B cell (primary cell): Measurements from ENCODE around the gene HIGD2A. TPM values are rescaled to one million over a fixed set of nuclear protein-coding genes. Genes with fewer than 3 reads are reported as not detected.
A peak's percentile ranks its signal among the peaks of the same experiment; 100 is the strongest.

Experiments used
- ATAC-seq: fragments of 200-7000 bp; cut with Tn5 transposase; one replicate; pipeline ENCODE4 v1.10.0; 2021; ENCODE audit warnings: low read depth, mild to moderate bottlenecking, moderate number of reproducible peaks, moderate library complexity
- CTCF ChIA-PET: fragments of 350-600 bp; sonication (Branson Sonifier 250); formaldehyde crosslinking; loops from one replicate; lab custom pipeline; 2021; ENCODE audit warnings: antibody characterized with exemption, inconsistent platforms; lab: Charles Lee
- POLR2A ChIA-PET: fragments of 350-600 bp; sonication (Branson Sonifier 250); formaldehyde crosslinking; loops from one replicate; lab custom pipeline; 2021; ENCODE audit warnings: antibody characterized with exemption; lab: Charles Lee
- DNase-seq: peaks from one replicate; pipeline ENCODE4 v3.0.0; 2013
- H2AFZ ChIP-seq: 2 replicates; pipeline ENCODE4 v1.6.1; 2012; ENCODE audit warnings: mild to moderate bottlenecking, low read depth, low read length; ENCODE audit not compliant: insufficient read depth, poor library complexity, severe bottlenecking
- H3K27ac ChIP-seq, 2 donors: 1 replicate in 1 of 2; 2 replicates in 1 of 2; pipeline ENCODE4 v1.5.1; 2012 to 2013; ENCODE audit warnings: low read length in 2 of 2, mild to moderate bottlenecking in 2 of 2, moderate library complexity in 1 of 2
- H3K27me3 ChIP-seq, 4 experiments: fragments of 200-600 bp in 1 of 4; sonication (generic) in 1 of 4; replicated peaks in 1 of 4; 1 replicate in 2 of 4; 2 replicates in 2 of 4; pipeline versions ENCODE4 v1.6.1 to v1.7.0; 2013 to 2016; ENCODE audit warnings: low read length in 3 of 4, mild to moderate bottlenecking in 2 of 4, mixed read lengths in 1 of 4, moderate library complexity in 1 of 4; ENCODE audit not compliant: insufficient read depth in 4 of 4, control insufficient read depth in 3 of 4; ENCODE audit errors: control extremely low read depth in 1 of 4
- H3K36me3 ChIP-seq, 2 experiments: replicated peaks in 1 of 2; 1 replicate in 1 of 2; 2 replicates in 1 of 2; pipeline versions ENCODE4 v1.6.1 to v1.7.1; 2013; ENCODE audit warnings: low read length in 1 of 2; ENCODE audit not compliant: insufficient read depth in 2 of 2, control insufficient read depth in 1 of 2; ENCODE audit errors: control extremely low read depth in 1 of 2, extremely low read depth in 1 of 2
- H3K4me1 ChIP-seq, 2 donors: fragments of 200-600 bp in 1 of 2; sonication (generic) in 1 of 2; 1 replicate in 1 of 2; 2 replicates in 1 of 2; pipeline versions ENCODE4 v1.5.1 to v1.6.1; 2013 to 2017; ENCODE audit warnings: low read length in 2 of 2; ENCODE audit not compliant: control insufficient read depth in 2 of 2, insufficient read depth in 2 of 2
- H3K4me2 ChIP-seq: replicated peaks from 2 replicates; pipeline ENCODE3; 2012; ENCODE audit warnings: mild to moderate bottlenecking, low read depth, low read length; ENCODE audit not compliant: poor library complexity, severe bottlenecking
- H3K4me3 ChIP-seq, 5 experiments: fragments of 200-600 bp in 1 of 5; sonication (generic) in 1 of 5; 1 replicate in 3 of 5; 2 replicates in 2 of 5; pipeline versions ENCODE4 v1.5.1 to v1.7.0; 2011 to 2016; ENCODE audit warnings: low read length in 4 of 5, mild to moderate bottlenecking in 4 of 5, low read depth in 2 of 5, control low read depth in 1 of 5, moderate library complexity in 1 of 5; ENCODE audit not compliant: insufficient read depth in 1 of 5; ENCODE audit errors: control extremely low read depth in 1 of 5, extremely low read depth in 1 of 5
- H3K79me2 ChIP-seq: fragments of 200-600 bp; sonication (generic); one replicate; pipeline ENCODE4 v1.6.0; 2016; ENCODE audit warnings: low read length; ENCODE audit not compliant: control insufficient read depth, insufficient read depth
- H3K9ac ChIP-seq: fragments of 200-600 bp; sonication (generic); 2 replicates; pipeline ENCODE4 v1.6.1; 2017; ENCODE audit warnings: mild to moderate bottlenecking, low read length, moderate library complexity
- H3K9me3 ChIP-seq, 3 donors: one replicate each; pipeline versions ENCODE4 v1.6.1 to v1.7.1; 2013; ENCODE audit warnings: low read length in 2 of 3; ENCODE audit not compliant: control insufficient read depth in 2 of 3, insufficient read depth in 1 of 3; ENCODE audit errors: control extremely low read depth in 1 of 3
- H4K20me1 ChIP-seq: 2 replicates; pipeline ENCODE4 v1.6.0; 2012; ENCODE audit warnings: mild to moderate bottlenecking, low read length; ENCODE audit not compliant: insufficient read depth, control insufficient read depth, poor library complexity, severe bottlenecking
- H3K27ac Mint-ChIP-seq: one replicate; pipeline ENCODE4 v1.8.0; 2021; ENCODE audit warnings: mixed read lengths
- H3K27me3 Mint-ChIP-seq: one replicate; pipeline ENCODE4 v1.8.0; 2021; ENCODE audit warnings: mixed read lengths
- H3K4me1 Mint-ChIP-seq: one replicate; pipeline ENCODE4 v1.8.0; 2021; ENCODE audit warnings: mixed read lengths
- H3K4me3 Mint-ChIP-seq: one replicate; pipeline ENCODE4 v1.8.0; 2021; ENCODE audit warnings: mixed read lengths
- H3K9me3 Mint-ChIP-seq: one replicate; pipeline ENCODE4 v1.8.0; 2022; ENCODE audit warnings: mixed read lengths; ENCODE audit not compliant: insufficient read depth
- EZH2 ChIP-seq: IDR thresholded peaks from 2 replicates; pipeline ENCODE4 v1.6.1; 2012; ENCODE audit warnings: borderline replicate concordance, low read depth, mild to moderate bottlenecking, moderate library complexity, low read length; ENCODE audit not compliant: insufficient read depth, poor library complexity, severe bottlenecking
- WGBS: methylation state at CpG from one replicate; pipeline ENCODE4 v1.1.5; 2013; ENCODE audit warnings: missing lambda C conversion rate; ENCODE audit not compliant: insufficient coverage; 5-methylcytosine and 5-hydroxymethylcytosine counted together
- intact Hi-C: fragments of 100-400 bp; cut with micrococcal nuclease; formaldehyde crosslinking; loops from one replicate; pipeline ENCODE4 v1.10.0; 2022
- polyA plus RNA-seq: library from polyadenylated mRNA; depleted of rRNA; stranded (reverse); fragments of >200 nt; gene quantifications from 2 replicates; pipeline ENCODE4 v1.2.3, GENCODE V29; 2012
- total RNA-seq, 2 donors: library from RNA; stranded (reverse); fragments of 120-200 nt in 1 of 2; gene quantifications; 1 replicate in 1 of 2; 2 replicates in 1 of 2; pipeline versions ENCODE4 v1.2.3 to v1.2.4, GENCODE V29; 2013 to 2022
- TF ChIP-seq, protein P1 (sequence below): fragments of 200-600 bp; IDR thresholded peaks from one replicate; pipeline ENCODE4 v1.8.0; 2022; ENCODE audit warnings: antibody characterized with exemption, mild to moderate bottlenecking

The HIGD2A gene
- total and polyA plus RNA-seq, 2 donors (not counting 1 experiment from before 2014, with no cell fraction given), result 80.1 to 212 TPM

DNA sequence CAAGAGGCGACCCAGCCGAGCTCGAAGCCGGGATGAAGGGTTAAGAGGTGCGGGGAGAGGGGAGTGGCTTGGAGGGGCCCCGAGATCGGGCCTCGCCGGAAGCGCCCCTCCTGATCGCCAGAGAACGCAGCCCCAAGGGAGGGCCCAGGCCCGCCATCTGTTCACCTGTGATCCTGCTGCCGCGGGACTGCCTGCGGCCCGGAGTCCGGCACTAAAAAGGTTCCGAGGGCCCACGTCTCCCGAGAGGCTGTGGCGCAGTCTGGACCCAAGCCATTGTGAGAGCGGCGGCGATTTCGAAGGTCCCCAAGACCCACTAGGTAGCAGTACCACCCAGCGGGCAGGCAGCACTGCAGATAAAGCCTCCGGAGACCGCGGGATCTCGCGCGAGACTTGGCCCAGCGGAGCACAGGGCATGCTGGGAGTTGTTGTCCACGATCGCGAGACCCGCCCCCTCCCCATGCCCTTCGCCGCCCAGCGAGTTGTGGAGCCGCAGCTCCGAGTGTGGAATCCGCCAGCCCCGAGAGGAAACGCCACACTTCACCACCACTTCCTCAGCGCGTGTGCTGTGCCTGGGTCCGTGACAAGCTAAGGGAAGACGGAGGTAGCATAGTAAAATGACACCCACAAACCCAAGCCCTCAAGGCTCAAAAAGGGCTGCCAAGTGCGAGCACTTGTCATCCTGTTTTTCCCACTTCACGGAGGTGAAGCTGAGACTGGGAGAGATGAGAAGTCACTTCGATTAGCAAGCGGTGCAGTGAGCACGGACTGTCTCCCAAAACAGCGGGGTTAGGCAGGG, 26.9 kb upstream of the HIGD2A start, which contains the start of gene KIAA1191:
KIAA1191 (minus strand) TSS at position 328 of the 796 bp plus-strand sequence. CDS start 2,256 bp downstream, outside the sequence.
- peak within 1 kb of the TSS; percentile 98 for H3K27ac Mint-ChIP-seq
- Histone ChIP-seq H3K4me3 (peak within 1 kb of the TSS; percentile 47 to 94 (median 82)), H3K27ac (peak within 1 kb of the TSS; percentile 77 to 92), H3K9me3 (no peaks in the 10 kb centered on the region), H4K20me1 (peaks cover 19% of the 10 kb centered on the region), H3K9ac (peak within 1 kb of the TSS; percentile 96), H2AFZ (peak within 1 kb of the TSS; percentile 88), H3K4me2 (peak within 1 kb of the TSS; percentile 85), H3K4me1 (peaks cover 21 to 36% of the 10 kb centered on the region in 2 donors), H3K36me3 (peaks cover 0 to 11% of the 10 kb centered on the region in 2 experiments), H3K79me2 (peaks cover 45% of the 10 kb centered on the region), H3K27me3 (no peaks in the 10 kb centered on the region)
- POLR2A ChIA-PET, result interaction anchor here (0.6 to 1.7 kb wide), 8 partner anchors 9 to 1065 kb away, joined by 3 to 11 read pairs (median 3); partner anchors contain the start of genes HIGD2A, NOP16 and RNF44
- H3K9me3 Mint-ChIP-seq, result no peaks in the 10 kb centered on the region
- 0% methylated on average over 43 of the region's 56 CpGs for WGBS
- intact Hi-C loops, result loop anchor here (1.0 to 5.0 kb wide), 6 partner anchors 28 to 181 kb away; partner anchors contain the start of genes CLTB, FAF2, RNF44 and SIMC1
- peak; percentile 87 for ATAC-seq
- H3K4me1 Mint-ChIP-seq, result peaks cover 42% of the 10 kb centered on the region
- CTCF ChIA-PET, result interaction anchor here (0.7 to 3.4 kb wide), 14 partner anchors 9 to 827 kb away, joined by 3 to 15 read pairs (median 4); partner anchors contain the start of genes CLTB, FAF2 and RNF44
- H3K27me3 Mint-ChIP-seq, result no peaks in the 10 kb centered on the region
- peak within 1 kb of the TSS; percentile 98 for H3K4me3 Mint-ChIP-seq
- DNase-seq, result peak; percentile 96
- no peak for TF ChIP-seq EZH2
- TF ChIP-seq, protein P1, sequence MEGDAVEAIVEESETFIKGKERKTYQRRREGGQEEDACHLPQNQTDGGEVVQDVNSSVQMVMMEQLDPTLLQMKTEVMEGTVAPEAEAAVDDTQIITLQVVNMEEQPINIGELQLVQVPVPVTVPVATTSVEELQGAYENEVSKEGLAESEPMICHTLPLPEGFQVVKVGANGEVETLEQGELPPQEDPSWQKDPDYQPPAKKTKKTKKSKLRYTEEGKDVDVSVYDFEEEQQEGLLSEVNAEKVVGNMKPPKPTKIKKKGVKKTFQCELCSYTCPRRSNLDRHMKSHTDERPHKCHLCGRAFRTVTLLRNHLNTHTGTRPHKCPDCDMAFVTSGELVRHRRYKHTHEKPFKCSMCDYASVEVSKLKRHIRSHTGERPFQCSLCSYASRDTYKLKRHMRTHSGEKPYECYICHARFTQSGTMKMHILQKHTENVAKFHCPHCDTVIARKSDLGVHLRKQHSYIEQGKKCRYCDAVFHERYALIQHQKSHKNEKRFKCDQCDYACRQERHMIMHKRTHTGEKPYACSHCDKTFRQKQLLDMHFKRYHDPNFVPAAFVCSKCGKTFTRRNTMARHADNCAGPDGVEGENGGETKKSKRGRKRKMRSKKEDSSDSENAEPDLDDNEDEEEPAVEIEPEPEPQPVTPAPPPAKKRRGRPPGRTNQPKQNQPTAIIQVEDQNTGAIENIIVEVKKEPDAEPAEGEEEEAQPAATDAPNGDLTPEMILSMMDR, result peak; percentile 31
